Neuronal stem cell (in vitro differentiated cells): Measurements from ENCODE around the gene TNMD.

Experiments
- DNase-seq: peaks from one replicate; pipeline ENCODE4 v3.0.0-alpha.2; 2013; ENCODE audit warnings: low spot score
- H2AFZ ChIP-seq: one replicate; pipeline ENCODE4 v1.6.1; 2013; ENCODE audit warnings: mild to moderate bottlenecking, low read length, inconsistent platforms
- H2AK5ac ChIP-seq: 2 replicates; pipeline ENCODE4 v1.6.1; 2013; ENCODE audit warnings: low read depth, mild to moderate bottlenecking, inconsistent platforms, low read length, moderate library complexity, mixed read lengths
- H2BK120ac ChIP-seq: 2 replicates; pipeline ENCODE4 v1.6.1; 2013; ENCODE audit warnings: low read depth, mild to moderate bottlenecking, inconsistent platforms, low read length, moderate library complexity, mixed read lengths
- H2BK12ac ChIP-seq: one replicate; pipeline ENCODE4 v1.6.1; 2013; ENCODE audit warnings: low read length, inconsistent platforms
- H2BK15ac ChIP-seq: 2 replicates; pipeline ENCODE4 v1.6.1; 2013; ENCODE audit warnings: mild to moderate bottlenecking, low read length, inconsistent platforms, mixed read lengths
- H2BK5ac ChIP-seq: one replicate; pipeline ENCODE4 v1.6.1; 2013; ENCODE audit warnings: inconsistent platforms, mild to moderate bottlenecking, low read length, moderate library complexity
- H3K14ac ChIP-seq: one replicate; pipeline ENCODE4 v1.6.1; 2013; ENCODE audit warnings: low read length, inconsistent platforms
- H3K18ac ChIP-seq: 2 replicates; pipeline ENCODE4 v1.6.1; 2013; ENCODE audit warnings: low read length, inconsistent platforms
- H3K23ac ChIP-seq: 2 replicates; pipeline ENCODE4 v1.6.1; 2013; ENCODE audit warnings: low read depth, mild to moderate bottlenecking, mixed read lengths, low read length, inconsistent platforms; ENCODE audit not compliant: poor library complexity
- H3K27ac ChIP-seq: replicated peaks from 3 replicates; pipeline ENCODE4 v1.5.1; 2013; ENCODE audit warnings: low read length, inconsistent platforms
- H3K27me3 ChIP-seq, 3 experiments: 2 replicates each; pipeline ENCODE4 v1.6.1; 2013; ENCODE audit warnings: low read length in 3 of 3, mild to moderate bottlenecking in 2 of 3, inconsistent platforms in 1 of 3, low read depth in 1 of 3, mixed read lengths in 1 of 3, moderate library complexity in 1 of 3; ENCODE audit not compliant: control insufficient read depth in 3 of 3, insufficient read depth in 3 of 3
- H3K36me3 ChIP-seq, 2 donors: replicated peaks in 1 of 2; 2 replicates each; pipeline ENCODE4 v1.6.1; 2013; ENCODE audit warnings: low read length in 2 of 2; ENCODE audit not compliant: control insufficient read depth in 2 of 2, insufficient read depth in 2 of 2
- H3K4ac ChIP-seq: 2 replicates; pipeline ENCODE4 v1.6.1; 2013; ENCODE audit warnings: inconsistent platforms, mild to moderate bottlenecking, low read length, moderate library complexity
- H3K4me1 ChIP-seq, 2 donors: 1 replicate in 1 of 2; 2 replicates in 1 of 2; pipeline ENCODE4 v1.6.1; 2013; ENCODE audit warnings: low read length in 2 of 2, low read depth in 1 of 2; ENCODE audit not compliant: control insufficient read depth in 2 of 2, insufficient read depth in 1 of 2
- H3K4me2 ChIP-seq: one replicate; pipeline ENCODE4 v1.6.1; 2013; ENCODE audit warnings: mild to moderate bottlenecking, low read length, inconsistent platforms; ENCODE audit not compliant: insufficient read depth, poor library complexity, severe bottlenecking
- H3K4me3 ChIP-seq, 2 donors: 2 replicates each; pipeline ENCODE4 v1.5.1; 2013; ENCODE audit warnings: low read length in 2 of 2, mild to moderate bottlenecking in 2 of 2, inconsistent platforms in 1 of 2, moderate library complexity in 1 of 2
- H3K79me1 ChIP-seq: one replicate; pipeline ENCODE4 v1.6.1; 2013; ENCODE audit warnings: low read depth, mild to moderate bottlenecking, inconsistent platforms, low read length, moderate library complexity
- H3K9ac ChIP-seq: one replicate; pipeline ENCODE4 v1.6.1; 2013; ENCODE audit warnings: mild to moderate bottlenecking, low read depth, low read length, inconsistent platforms; ENCODE audit not compliant: poor library complexity
- H3K9me3 ChIP-seq, 2 donors: replicated peaks in 1 of 2; 2 replicates each; pipeline versions ENCODE3 to v1.6.1; 2013; ENCODE audit warnings: low read length in 2 of 2, mild to moderate bottlenecking in 2 of 2, inconsistent platforms in 1 of 2, low read depth in 1 of 2, mixed read lengths in 1 of 2, moderate library complexity in 1 of 2; ENCODE audit not compliant: control insufficient read depth in 2 of 2, insufficient read depth in 1 of 2
- H4K8ac ChIP-seq: one replicate; pipeline ENCODE4 v1.6.1; 2013; ENCODE audit warnings: low read depth, mild to moderate bottlenecking, inconsistent platforms, low read length, moderate library complexity
- H4K91ac ChIP-seq: one replicate; pipeline ENCODE4 v1.6.1; 2013; ENCODE audit warnings: low read length, low read depth, mild to moderate bottlenecking, inconsistent platforms; ENCODE audit not compliant: poor library complexity
- WGBS, 2 donors: extraction: QIAGEN DNeasy Blood & Tissue Kit; methylation state at CpG; one replicate each; pipeline ENCODE4 v1.1.7; 2013; ENCODE audit warnings: missing lambda C conversion rate in 2 of 2, mixed read lengths in 1 of 2; ENCODE audit not compliant: insufficient read length in 2 of 2, insufficient replicate concordance in 1 of 2; ENCODE audit errors: extremely low coverage in 2 of 2; 5-methylcytosine and 5-hydroxymethylcytosine counted together

The TNMD gene

DNA sequence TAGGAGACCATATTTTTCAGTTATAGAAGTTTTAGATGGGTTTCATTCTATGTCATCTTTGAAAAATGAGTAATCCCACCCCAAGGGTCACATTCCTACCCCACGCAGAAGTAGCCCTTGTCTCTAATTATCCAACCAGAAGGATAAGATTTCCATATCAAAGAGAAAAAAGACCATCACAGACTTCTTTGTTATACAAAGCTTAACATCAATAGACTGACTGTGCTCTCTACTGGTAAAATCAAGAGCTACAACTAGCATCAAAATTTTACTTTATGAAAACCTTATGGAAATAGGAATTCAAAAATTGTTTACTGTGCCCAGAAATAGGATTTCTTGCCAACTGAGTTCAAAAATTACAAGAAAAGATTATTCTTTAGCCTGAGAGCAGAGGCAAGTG, 24.9 kb downstream of the TNMD start:
- Histone ChIP-seq H4K8ac (no peak overlapping the region), H3K27ac (no peak overlapping the region), H3K4me1 (no peaks in the 10 kb centered on the region), H2BK5ac (no peak overlapping the region), H3K23ac (no peak overlapping the region), H2BK15ac (no peak overlapping the region), H3K14ac (no peak overlapping the region), H2BK12ac (no peak overlapping the region), H3K27me3 (no peaks in the 10 kb centered on the region), H3K18ac (no peak overlapping the region), H2BK120ac (no peak overlapping the region), H3K9me3 (no peaks in the 10 kb centered on the region), H2AK5ac (no peak overlapping the region), H3K4ac (no peak overlapping the region), H3K4me3 (no peak overlapping the region), H2AFZ (no peak overlapping the region), H3K79me1 (no peaks in the 10 kb centered on the region), H4K91ac (no peak overlapping the region), H3K36me3 (no peaks in the 10 kb centered on the region), H3K4me2 (no peak overlapping the region), H3K9ac (no peak overlapping the region)
- DNase-seq = no peak
- no CpG with 5 or more reads among the region's 1 CpG for WGBS, 2 donors

DNA sequence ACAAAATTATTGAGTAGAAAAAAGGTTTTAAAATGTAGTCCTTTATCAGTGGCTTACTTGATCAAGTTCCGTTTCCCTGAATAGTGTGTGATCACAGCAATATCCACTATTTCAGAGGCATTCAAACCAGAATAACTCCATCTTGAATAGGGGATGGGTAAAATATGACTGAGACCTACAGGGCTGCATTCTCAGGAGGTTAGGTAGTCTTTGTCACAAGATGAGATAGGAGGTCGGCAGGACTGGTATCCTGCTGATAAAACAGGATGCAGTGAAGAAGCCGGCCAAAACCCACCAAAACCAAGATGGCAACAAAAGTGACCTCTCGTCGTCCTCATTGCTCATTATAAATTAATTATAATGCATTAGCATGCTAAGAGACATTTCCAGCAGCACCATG, 27.2 kb downstream of the TNMD start:
- Histone ChIP-seq H3K9ac (no peak overlapping the region), H3K27me3 (no peaks in the 10 kb centered on the region), H3K9me3 (no peaks in the 10 kb centered on the region), H2BK120ac (no peak overlapping the region), H3K18ac (no peak overlapping the region), H3K4ac (no peak overlapping the region), H4K8ac (no peak overlapping the region), H3K36me3 (no peaks in the 10 kb centered on the region), H2BK12ac (no peak overlapping the region), H2AFZ (no peak overlapping the region), H3K4me3 (no peak overlapping the region), H2AK5ac (no peak overlapping the region), H3K79me1 (no peaks in the 10 kb centered on the region), H2BK5ac (no peak overlapping the region), H3K27ac (no peak overlapping the region), H3K4me1 (no peaks in the 10 kb centered on the region), H2BK15ac (no peak overlapping the region), H4K91ac (no peak overlapping the region), H3K14ac (no peak overlapping the region), H3K4me2 (no peak overlapping the region), H3K23ac (no peak overlapping the region)
- no peak for DNase-seq
- WGBS, 2 donors = no CpG with 5 or more reads among the region's 5 CpGs

GRCh38 chrX:100615005-100615404, 30.3 kb downstream of the TNMD start:
- no peak for DNase-seq
- no peak overlapping the region for H4K8ac ChIP-seq
- no peak overlapping the region for H2BK12ac ChIP-seq
- no peak overlapping the region for H3K27ac ChIP-seq
- no peak overlapping the region for H3K4ac ChIP-seq
- no CpG with 5 or more reads among the region's 3 CpGs for WGBS, 2 donors
- no peak overlapping the region for H3K4me2 ChIP-seq
- no peak overlapping the region for H2AK5ac ChIP-seq
- H4K91ac ChIP-seq = no peak overlapping the region
- no peaks in the 10 kb centered on the region for H3K9me3 ChIP-seq
- peak overlapping the region; percentile 21 for H2AFZ ChIP-seq
- H3K18ac ChIP-seq = no peak overlapping the region
- no peaks in the 10 kb centered on the region for H3K4me1 ChIP-seq
- no peaks in the 10 kb centered on the region for H3K79me1 ChIP-seq
- no peak overlapping the region for H2BK5ac ChIP-seq
- no peaks in the 10 kb centered on the region for H3K36me3 ChIP-seq
- no peak overlapping the region for H3K14ac ChIP-seq
- no peaks in the 10 kb centered on the region for H3K27me3 ChIP-seq
- no peak overlapping the region for H3K23ac ChIP-seq
- H2BK120ac ChIP-seq = no peak overlapping the region
- no peak overlapping the region for H3K9ac ChIP-seq
- H2BK15ac ChIP-seq = no peak overlapping the region
- H3K4me3 ChIP-seq = no peak overlapping the region

- no peak overlapping the region for H2BK15ac ChIP-seq
- no peak overlapping the region for H2BK120ac ChIP-seq
- no peak overlapping the region for H3K9ac ChIP-seq
- H4K8ac ChIP-seq = no peak overlapping the region
- H2AFZ ChIP-seq = no peak overlapping the region
- DNase-seq = no peak
- H3K4me1 ChIP-seq = no peaks in the 10 kb centered on the region
- no peaks in the 10 kb centered on the region for H3K27me3 ChIP-seq
- H3K23ac ChIP-seq = no peak overlapping the region
- no peak overlapping the region for H3K14ac ChIP-seq
- H4K91ac ChIP-seq = no peak overlapping the region
- no peak overlapping the region for H2AK5ac ChIP-seq
- no peaks in the 10 kb centered on the region for H3K79me1 ChIP-seq
- no CpG with 5 or more reads among the region's 4 CpGs for WGBS, 2 donors
- peaks cover 0 to 7% of the 10 kb centered on the region in 2 donors for H3K36me3 ChIP-seq
- H2BK12ac ChIP-seq = no peak overlapping the region
- H3K4ac ChIP-seq = no peak overlapping the region
- H3K27ac ChIP-seq = no peak overlapping the region
- no peak overlapping the region for H3K4me2 ChIP-seq
- H3K9me3 ChIP-seq = no peaks in the 10 kb centered on the region
- H3K4me3 ChIP-seq = no peak overlapping the region
- no peak overlapping the region for H2BK5ac ChIP-seq
- no peak overlapping the region for H3K18ac ChIP-seq
Measured at GRCh38 chrX:100623001-100623400, 38.3 kb downstream of the TNMD start.
